ENCODE measurements around the gene RBPJ.

RBPJ gene

DNA sequence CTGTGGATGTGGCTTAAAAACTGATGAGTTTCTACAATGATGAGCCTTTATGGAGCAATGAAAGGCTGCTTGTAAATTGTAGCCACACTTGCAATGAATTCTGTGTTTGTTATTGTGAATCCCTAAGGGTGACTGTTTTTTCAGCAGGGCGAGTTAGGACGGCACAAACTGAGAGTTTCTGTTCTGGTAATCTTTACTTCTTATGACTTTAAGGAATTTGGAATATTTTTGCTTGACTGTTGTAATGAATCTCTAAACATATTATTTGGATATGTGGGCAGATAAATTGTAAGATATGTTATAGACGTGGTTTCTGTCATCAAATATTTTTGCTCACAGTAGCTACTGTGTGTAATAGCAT lies 22.2 kb downstream of the RBPJ start:
- no peaks in the 10 kb centered on the region for H3K27me3 ChIP-seq (ENCODE audit: low read length)
- H3K9ac ChIP-seq (ENCODE audit: low read length) = no peak overlapping the region
- no peaks in the 10 kb centered on the region for H3K36me3 ChIP-seq (ENCODE audit: low read length)

DNA sequence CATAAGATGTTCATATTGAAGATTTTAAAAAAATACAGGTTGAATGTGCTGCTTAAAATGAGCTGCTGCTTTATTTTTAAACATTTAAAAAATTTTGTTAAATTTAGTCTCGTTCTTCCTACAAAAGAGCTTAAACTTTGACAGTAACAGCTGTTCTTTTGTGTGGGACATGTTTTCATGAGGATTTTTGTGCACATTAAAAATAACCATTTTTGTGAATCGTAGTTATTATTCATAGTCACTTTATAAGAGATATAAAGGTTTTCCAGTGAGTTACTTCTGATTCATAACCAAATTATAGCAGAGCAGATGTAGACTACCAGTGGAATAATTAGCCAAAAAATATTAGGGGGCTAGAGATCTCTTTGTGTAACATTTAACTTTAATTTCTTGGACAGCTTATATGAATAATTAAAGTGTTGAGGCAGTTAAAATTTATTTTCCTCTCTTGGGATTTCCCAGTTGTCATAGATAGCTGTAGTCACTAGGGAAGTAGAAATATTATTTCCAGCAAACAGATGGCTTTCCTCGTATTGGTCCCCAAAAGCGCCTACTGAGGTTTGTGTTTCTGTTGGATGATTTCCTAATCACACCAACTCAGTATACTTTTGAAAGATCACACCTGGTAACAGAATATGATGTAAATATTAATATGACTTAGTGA lies 24.2 kb downstream of the RBPJ start:
- H3K79me2 ChIP-seq (ENCODE audit: insufficient read depth, low read length) = peaks cover 83% of the 10 kb centered on the region
- H3K4me3 ChIP-seq (ENCODE audit: insufficient read depth, low read length, poor library complexity, severe bottlenecking) = no peak overlapping the region

More for the DNA sequence above, 22.2 kb downstream of the RBPJ start:
- TF ChIP-seq, protein P1, sequence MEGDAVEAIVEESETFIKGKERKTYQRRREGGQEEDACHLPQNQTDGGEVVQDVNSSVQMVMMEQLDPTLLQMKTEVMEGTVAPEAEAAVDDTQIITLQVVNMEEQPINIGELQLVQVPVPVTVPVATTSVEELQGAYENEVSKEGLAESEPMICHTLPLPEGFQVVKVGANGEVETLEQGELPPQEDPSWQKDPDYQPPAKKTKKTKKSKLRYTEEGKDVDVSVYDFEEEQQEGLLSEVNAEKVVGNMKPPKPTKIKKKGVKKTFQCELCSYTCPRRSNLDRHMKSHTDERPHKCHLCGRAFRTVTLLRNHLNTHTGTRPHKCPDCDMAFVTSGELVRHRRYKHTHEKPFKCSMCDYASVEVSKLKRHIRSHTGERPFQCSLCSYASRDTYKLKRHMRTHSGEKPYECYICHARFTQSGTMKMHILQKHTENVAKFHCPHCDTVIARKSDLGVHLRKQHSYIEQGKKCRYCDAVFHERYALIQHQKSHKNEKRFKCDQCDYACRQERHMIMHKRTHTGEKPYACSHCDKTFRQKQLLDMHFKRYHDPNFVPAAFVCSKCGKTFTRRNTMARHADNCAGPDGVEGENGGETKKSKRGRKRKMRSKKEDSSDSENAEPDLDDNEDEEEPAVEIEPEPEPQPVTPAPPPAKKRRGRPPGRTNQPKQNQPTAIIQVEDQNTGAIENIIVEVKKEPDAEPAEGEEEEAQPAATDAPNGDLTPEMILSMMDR (IDR thresholded peaks at IDR 0.05; ENCODE audit: insufficient read depth, low read length, poor library complexity, severe bottlenecking) = no peak
- no peak for TF ChIP-seq EZH2phosphoT487 (conservative IDR thresholded peaks at IDR 0.05; ENCODE audit: low read length)
- Histone ChIP-seq H3K4me3 (ENCODE audit: insufficient read depth, low read length, poor library complexity, severe bottlenecking) (no peak overlapping the region), H3K4me2 (ENCODE audit: low read depth, low read length, poor library complexity, severe bottlenecking) (no peak overlapping the region), H3K9me3 (ENCODE audit: insufficient read depth, low read length) (no peaks in the 10 kb centered on the region), H3K27ac (ENCODE audit: low read depth, low read length) (no peak overlapping the region), H3F3A (ENCODE audit: insufficient read depth) (no peaks in the 10 kb centered on the region), H3K79me2 (ENCODE audit: insufficient read depth, low read length) (peaks cover 81% of the 10 kb centered on the region), H2AFZ (ENCODE audit: low read depth, low read length, severe bottlenecking) (no peak overlapping the region), H3K9me2 (replicated peaks; ENCODE audit: insufficient read depth, low read length) (no peaks in the 10 kb centered on the region), H4K20me1 (ENCODE audit: low read depth, low read length) (peaks cover 16% of the 10 kb centered on the region)

DNA sequence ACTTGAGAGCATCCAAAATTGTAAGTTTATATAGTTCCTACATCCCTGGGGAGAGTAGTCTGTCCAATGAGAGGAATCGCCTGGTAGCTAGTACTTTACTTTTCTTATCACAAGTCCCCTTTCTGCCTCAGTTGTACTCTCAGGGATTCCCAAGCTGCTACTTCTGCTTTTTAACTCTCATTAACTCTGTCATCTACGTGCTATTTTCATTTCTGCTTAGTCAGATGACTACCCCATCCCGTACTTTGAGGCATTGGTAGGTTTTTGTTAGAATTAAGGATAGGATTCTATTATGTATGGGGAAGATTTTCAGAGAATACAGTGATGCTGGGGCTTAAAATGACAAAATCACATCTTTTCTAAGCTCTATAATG lies 24.7 kb downstream of the RBPJ start:
- Histone ChIP-seq H2AFZ (ENCODE audit: low read depth, low read length, severe bottlenecking) (no peak overlapping the region), H3K36me3 (ENCODE audit: low read length) (no peaks in the 10 kb centered on the region), H3K79me2 (ENCODE audit: insufficient read depth, low read length) (peaks cover 84% of the 10 kb centered on the region), H3K4me2 (ENCODE audit: low read depth, low read length, poor library complexity, severe bottlenecking) (no peak overlapping the region), H3F3A (ENCODE audit: insufficient read depth) (no peaks in the 10 kb centered on the region), H3K27ac (ENCODE audit: low read depth, low read length) (no peak overlapping the region), H3K9me2 (replicated peaks; ENCODE audit: insufficient read depth, low read length) (no peaks in the 10 kb centered on the region), H3K27me3 (ENCODE audit: low read length) (no peaks in the 10 kb centered on the region), H4K20me1 (ENCODE audit: low read depth, low read length) (peaks cover 34% of the 10 kb centered on the region), H3K9ac (ENCODE audit: low read length) (no peak overlapping the region), H3K9me3 (ENCODE audit: insufficient read depth, low read length) (no peaks in the 10 kb centered on the region), H3K4me3 (ENCODE audit: insufficient read depth, low read length, poor library complexity, severe bottlenecking) (no peak overlapping the region)
- TF ChIP-seq, protein P1 (IDR thresholded peaks at IDR 0.05; ENCODE audit: insufficient read depth, low read length, poor library complexity, severe bottlenecking) = no peak
- TF ChIP-seq EZH2phosphoT487 (conservative IDR thresholded peaks at IDR 0.05; ENCODE audit: low read length) = no peak

More for the DNA sequence above, 24.2 kb downstream of the RBPJ start:
- H3K27ac ChIP-seq (ENCODE audit: low read depth, low read length) = no peak overlapping the region
- H2AFZ ChIP-seq (ENCODE audit: low read depth, low read length, severe bottlenecking) = no peak overlapping the region
- no peaks in the 10 kb centered on the region for H3K36me3 ChIP-seq (ENCODE audit: low read length)
- no peak for TF ChIP-seq EZH2phosphoT487 (conservative IDR thresholded peaks at IDR 0.05; ENCODE audit: low read length)
- TF ChIP-seq, protein P1 (IDR thresholded peaks at IDR 0.05; ENCODE audit: insufficient read depth, low read length, poor library complexity, severe bottlenecking) = no peak
- no peaks in the 10 kb centered on the region for H3F3A ChIP-seq (ENCODE audit: insufficient read depth)
- no peaks in the 10 kb centered on the region for H3K9me3 ChIP-seq (ENCODE audit: insufficient read depth, low read length)
- H3K27me3 ChIP-seq (ENCODE audit: low read length) = no peaks in the 10 kb centered on the region
- H4K20me1 ChIP-seq (ENCODE audit: low read depth, low read length) = peaks cover 28% of the 10 kb centered on the region
- H3K9me2 ChIP-seq (replicated peaks; ENCODE audit: insufficient read depth, low read length) = no peaks in the 10 kb centered on the region
- H3K4me2 ChIP-seq (ENCODE audit: low read depth, low read length, poor library complexity, severe bottlenecking) = no peak overlapping the region
- H3K9ac ChIP-seq (ENCODE audit: low read length) = no peak overlapping the region
